ENCODE results near the gene STYK1.
A peak's percentile ranks its signal among the peaks of the same experiment; 100 is the strongest.
"Not testable (repeated sequence)": the region's sequence is repeated elsewhere in the genome, so short reads cannot be mapped to it uniquely, and the experiment has no call there.

The STYK1 gene

GRCh38 chr12:10688042-10688441 is 14.2 kb upstream of the STYK1 start:
- peak in 1 of 2 experiments; percentile 4 for DNase-seq

DNA sequence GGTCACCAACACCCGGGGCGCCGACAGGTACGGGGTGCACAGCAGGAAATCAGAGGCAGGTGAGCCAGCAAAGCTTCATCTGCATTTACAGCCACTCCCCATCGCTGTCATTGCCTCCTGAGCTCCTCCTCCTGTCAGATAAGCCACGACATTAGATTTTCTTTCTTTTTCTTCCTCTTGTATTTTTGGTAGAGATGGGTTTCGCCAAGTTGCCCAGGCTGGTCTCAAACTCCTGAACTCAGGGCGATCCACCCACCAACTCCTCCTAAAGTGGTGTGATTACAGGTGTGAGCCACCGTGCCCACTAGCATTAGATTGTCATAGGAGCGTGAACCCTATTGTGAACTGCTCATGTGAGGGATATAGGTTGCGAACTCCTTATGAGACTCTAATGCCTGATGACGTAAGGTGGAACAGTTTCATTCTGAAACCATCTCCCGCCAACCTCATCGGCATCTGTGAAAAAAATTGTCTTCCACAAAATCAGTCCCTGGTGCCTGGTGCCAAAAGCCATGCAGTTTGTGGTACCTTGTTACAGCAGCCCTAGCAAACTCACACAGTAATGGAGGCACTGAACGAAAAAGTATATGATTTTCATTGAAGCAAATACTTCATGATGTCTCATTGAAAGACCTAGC is 1.5 kb downstream of the STYK1 start:
- DNase-seq = no peak

- no peak for DNase-seq
Measured at GRCh38 chr12:10669533-10669932, 4.3 kb downstream of the STYK1 start.

DNA sequence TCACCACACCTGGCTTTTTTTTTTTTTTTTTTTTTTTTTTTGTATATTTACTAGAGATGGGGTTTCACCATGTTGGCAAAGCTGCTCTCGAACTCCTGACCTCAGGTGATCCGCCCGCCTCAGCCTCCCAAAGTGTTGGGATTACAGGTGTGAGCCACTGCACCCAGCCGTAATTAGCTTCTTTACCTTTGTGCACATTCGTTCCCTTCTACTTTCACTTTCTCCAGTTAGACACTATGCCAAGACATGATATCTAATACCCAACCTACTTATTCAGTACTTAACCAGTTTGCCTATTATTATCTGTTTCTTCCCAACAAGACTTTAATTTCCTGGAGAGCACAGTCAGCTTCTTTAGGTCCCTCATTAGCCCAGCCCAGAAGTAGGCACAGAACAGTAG is 5.3 kb downstream of the STYK1 start:
- DNase-seq = no peak

DNA sequence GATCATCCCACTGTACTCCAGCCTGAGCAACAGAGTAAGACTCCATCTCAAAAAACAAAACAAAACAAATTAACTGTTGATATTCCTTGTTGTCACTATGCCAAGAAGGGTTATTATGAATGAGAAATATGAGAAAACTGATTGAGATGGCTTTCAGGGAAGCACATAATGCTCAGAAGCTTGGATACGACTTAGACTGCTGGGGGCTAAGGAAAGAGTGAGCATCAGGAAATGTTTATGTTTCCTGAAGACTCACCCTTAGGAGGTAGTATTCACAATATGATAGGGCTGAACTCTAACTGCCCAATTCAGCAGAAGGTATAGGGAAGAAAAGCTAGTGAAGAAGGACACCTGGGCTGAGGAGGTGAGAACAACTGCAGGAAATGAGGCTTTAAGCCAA is 6.3 kb downstream of the STYK1 start:
- DNase-seq = no peak

DNA sequence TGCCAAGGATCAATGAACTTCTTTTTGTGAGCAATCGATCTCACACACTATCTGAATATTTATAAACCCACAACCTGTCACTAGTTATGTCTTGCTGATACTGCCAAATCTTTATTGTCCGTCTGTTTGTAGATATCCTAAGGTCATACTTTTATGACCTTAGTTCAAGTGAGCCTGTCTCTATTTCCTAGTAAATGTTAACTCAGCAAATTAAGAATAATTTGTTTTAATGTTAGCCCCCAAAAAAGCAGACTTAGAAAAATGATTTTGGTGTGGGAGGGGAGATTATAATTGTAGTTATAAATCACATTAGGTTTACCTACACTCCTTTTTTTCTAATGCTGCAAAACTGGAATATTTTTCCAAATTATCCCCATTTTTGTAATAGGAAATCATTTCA is 9.4 kb downstream of the STYK1 start:
- no peak for DNase-seq

- DNase-seq = no peak
Measured at GRCh38 chr12:10663869-10664268, 10.0 kb downstream of the STYK1 start.

DNA sequence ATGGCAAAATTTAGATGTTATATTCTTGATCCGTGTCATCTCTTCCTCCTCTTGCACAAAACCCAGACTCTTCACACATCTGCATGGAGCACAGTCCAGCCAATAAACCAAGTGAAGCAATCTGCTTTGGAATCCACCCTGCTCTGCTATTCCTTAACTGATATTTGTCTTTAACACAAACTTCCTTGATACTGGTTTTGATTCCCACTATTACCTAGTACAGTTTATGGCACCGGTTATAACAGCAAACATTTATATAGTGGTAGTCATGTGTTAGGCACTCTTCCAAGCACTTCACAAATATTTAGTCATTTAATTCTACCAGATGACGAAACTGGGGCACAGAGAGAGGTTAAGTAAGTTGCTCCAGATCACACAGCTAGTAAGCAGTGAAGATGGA is 12.5 kb downstream of the STYK1 start:
- DNase-seq = no peak

DNA sequence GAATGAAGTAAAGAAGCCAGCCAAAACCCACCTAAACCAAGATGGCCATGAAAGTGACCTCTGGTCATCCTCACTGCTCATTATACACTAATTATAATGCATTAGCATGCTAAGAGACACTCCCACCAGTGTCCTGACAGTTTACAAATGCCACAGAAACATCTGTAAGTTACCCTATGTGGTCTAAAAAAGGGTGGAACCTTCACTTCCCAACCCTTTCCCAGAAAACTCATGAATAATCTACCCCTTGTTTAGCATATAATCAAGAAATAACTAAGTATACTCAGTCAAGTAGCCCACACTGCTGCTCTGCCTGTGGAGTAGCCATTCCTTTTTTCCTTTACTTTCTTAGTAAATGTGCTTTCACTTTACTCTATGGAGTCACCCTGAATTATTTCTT is 19.8 kb downstream of the STYK1 start:
- DNase-seq = no peak

DNA sequence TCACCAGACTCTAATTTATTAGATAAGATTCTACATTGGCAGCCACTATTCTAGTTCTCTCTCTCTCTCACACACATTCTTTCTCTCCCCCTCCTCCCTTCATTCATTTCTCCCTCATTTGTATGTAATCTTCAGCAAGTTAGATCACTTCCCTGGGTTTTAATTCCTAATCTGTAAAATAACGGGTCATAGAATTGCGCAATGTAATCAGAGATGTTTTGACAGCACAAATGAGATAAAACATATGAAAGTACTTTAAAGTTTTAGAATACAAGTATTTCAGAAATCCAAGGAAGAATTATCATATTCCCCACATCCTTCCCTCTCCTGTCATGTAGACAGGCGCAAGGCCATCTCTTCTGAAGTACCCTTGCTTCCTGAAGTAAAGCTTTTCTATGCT is 21.7 kb downstream of the STYK1 start:
- DNase-seq = no peak

GRCh38 chr12:10646576-10646975 is 27.3 kb downstream of the STYK1 start:
- DNase-seq = not testable (repeated sequence)

DNA sequence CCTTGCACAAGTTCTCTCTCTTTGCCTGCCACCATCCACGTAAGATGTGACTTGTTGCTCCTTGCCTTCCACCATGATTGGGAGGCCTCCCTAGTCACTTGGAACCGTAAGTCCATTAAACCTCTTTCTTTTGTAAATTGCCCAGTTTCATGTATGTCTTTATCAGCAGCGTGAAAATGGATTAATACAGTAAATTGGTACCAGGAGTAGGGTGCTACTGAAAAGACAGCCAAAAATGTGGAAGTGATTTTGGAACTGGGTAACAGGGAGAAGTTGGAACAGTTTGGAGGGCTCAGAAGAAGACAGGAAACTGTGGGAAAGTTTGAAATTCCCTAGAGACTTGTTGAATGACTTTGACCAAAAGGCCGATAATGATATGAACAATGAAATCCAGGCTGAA is 27.9 kb downstream of the STYK1 start:
- DNase-seq = no peak

- no peak for DNase-seq
Measured at GRCh38 chr12:10641735-10642500, 31.9 kb downstream of the STYK1 start.

DNA sequence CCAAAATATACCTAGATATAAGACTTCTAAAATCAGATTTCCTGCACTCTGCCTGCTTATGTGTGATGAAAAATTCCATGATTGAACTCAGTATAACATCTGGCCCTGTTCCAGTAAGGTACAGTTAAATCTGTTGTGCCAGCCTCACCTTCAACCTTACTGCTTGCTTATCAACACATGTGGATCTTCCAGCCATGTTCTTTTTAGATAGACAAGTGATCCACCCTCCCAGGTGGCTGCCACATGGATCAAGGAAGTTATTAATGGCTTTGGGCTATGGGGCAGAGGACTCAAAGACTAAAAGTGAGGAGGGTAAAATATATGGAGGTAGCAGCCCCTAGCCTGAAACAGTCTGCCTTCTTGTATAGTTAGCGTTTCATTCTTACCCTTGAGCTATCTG is 35.1 kb downstream of the STYK1 start:
- DNase-seq = no peak

- no peak for DNase-seq
Measured at GRCh38 chr12:10636611-10637010, 37.2 kb downstream of the STYK1 start.

DNA sequence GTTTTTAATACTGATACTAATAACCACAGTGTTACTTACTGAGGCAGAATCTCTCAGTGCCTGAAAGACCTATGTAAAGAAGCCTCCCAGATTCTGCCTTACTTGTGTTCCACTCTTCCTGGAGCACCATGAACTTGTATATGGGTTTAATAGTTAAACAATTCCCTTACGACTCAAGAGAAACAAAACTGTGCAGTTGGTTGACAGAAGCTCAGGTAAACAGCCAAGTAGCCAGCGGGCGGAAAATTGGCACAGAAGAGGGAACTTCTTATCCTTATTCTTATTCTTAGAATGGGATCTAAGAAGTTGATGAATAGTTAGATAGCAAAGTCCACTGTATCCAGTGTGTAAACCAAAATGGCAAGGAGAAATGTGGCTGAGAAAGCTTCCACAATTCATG is 37.7 kb downstream of the STYK1 start:
- DNase-seq = no peak

DNA sequence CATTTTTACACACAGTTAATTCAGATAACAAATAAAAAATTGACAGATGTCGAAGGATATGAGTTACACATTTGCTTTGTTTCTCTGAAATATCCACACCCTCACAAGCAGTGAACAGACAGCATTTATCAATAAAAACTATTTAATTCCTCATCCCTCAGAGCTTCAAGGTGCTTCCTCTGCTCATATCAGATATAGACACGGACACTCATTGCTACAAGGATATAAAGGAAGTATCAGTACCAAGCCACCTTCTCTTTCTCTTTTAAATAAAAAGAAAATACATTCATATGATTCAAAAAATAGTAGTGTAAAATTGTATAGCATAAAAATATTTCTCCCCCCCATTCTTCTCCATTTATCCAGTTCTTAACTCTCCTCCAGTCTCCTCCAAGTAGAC is 38.5 kb downstream of the STYK1 start:
- no peak for DNase-seq

GRCh38 chr12:10634427-10634826 is 39.4 kb downstream of the STYK1 start:
- DNase-seq = no peak

DNA sequence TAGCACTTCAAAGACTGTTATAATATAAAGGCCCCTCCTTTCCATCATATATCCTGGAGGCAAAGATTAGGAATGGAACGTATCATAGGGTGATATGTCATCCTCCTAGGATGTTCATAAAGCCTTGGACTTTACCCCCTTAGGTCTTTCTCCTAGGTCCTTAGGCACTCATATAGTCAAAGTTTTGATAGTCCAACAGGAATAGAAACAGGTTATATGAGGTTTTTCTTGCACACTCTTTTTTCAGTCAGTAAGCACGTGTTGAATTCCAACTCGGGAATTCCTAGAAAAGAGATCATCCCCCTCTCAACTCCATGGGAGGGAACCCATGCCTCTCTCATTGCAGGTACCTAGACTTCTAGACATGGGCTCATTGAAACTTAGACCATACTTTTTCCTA is 40.3 kb downstream of the STYK1 start:
- no peak for DNase-seq

DNA sequence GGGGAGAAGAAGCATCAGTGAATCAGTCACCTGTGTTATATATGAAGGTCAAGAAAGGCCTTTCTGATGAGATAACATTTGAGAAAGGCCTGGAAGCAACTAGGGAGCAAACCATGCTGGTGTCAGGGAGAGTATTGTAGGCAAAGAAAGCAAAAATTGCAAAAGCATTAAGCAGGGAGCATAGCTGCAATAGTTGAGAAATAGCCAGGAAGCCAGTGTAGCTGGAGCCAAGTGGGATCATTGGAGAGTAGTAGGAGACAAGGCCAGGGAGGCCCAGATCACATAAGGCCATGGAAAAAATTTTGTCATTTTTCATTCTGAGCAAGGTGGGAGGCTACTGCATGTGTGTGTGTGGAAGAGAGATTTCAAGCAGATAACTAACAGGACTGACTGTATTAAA is 41.6 kb downstream of the STYK1 start:
- no peak for DNase-seq

GRCh38 chr12:10624605-10625004 is 49.2 kb downstream of the STYK1 start:
- no peak for DNase-seq

- DNase-seq = no peak
Measured at GRCh38 chr12:10623131-10623530, 50.7 kb downstream of the STYK1 start.

DNA sequence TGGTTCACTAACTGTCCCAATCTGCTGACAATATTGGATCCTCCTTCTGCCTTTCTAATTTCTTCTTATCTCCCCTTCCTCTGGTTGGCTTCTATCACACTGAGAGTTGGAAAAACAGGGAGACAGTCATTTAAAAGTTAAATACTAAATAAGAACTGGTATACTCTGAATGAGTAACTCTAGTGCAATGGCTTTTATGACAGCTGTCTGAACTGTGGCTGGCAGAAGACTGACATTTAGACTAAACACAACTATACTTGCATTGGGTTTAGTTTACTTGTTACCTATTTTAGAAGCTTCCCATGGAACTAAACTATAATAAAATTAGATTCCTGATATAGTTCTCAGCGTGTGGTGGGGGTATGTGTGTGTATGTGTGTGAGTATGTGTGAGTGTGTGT is 52.6 kb downstream of the STYK1 start:
- DNase-seq = no peak

DNA sequence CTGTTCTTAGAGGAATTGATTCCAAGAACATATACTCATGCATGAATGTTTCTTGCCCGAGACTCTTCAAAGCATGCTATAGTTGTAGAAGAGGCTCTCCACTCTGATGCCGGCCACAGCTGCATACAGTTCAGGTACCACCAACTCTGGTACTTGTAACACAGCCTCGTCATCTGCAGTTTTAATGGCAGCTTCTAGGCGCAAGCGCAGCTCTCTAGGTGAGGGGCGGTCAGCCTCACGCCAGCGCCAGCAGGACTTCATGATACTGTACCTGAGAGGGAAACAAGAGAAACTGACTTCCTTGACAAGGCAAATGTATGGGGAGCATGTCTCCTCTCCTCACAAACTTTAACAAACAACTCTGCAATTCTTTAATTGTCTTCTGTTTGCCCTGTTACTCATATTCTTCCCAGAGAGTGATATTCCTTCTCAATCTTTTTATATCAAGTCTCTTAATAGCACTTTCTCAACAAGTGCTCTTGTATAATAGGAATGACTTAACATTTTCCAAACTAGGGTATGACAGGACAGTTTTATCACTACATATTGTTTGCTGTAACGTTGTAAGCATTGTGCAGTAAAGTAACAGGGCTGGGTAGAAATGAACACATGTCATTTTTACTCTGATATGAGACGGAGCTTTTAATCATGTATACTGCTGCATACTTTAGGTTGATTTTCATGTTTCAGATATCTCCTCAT is 53.6 kb downstream of the STYK1 start:
- no peak for DNase-seq
